Calu3 (cell line): Measurements from ENCODE around the gene ETFA. TPM values are rescaled to one million over a fixed set of nuclear protein-coding genes. Genes with fewer than 3 reads are reported as not detected.
A peak's percentile ranks its signal among the peaks of the same experiment; 100 is the strongest.

ENCODE experiments used
- BruUV-seq: library from RNA; stranded (reverse); fragments of 400-500 nt; replicated peaks from 2 replicates; lab custom pipeline; 2021; lab: Mats Ljungman, UMichigan
- CTCF ChIA-PET: fragments of 300-600 bp; sonication (Branson Sonifier 250); formaldehyde crosslinking; loops from one replicate; lab custom pipeline; 2022; ENCODE audit warnings: antibody characterized with exemption; lab: Charles Lee
- DNase-seq: peaks from one replicate; pipeline ENCODE4 v3.0.0; 2022
- H3K27ac Mint-ChIP-seq: one replicate; pipeline ENCODE4 v1.8.0; 2022; ENCODE audit warnings: mixed read lengths; ENCODE audit not compliant: unreplicated experiment
- H3K27me3 Mint-ChIP-seq: one replicate; pipeline ENCODE4 v1.8.0; 2022; ENCODE audit warnings: mixed read lengths; ENCODE audit not compliant: unreplicated experiment
- H3K36me3 Mint-ChIP-seq: one replicate; pipeline ENCODE4 v1.8.0; 2022; ENCODE audit warnings: mild to moderate bottlenecking, moderate library complexity, mixed read lengths; ENCODE audit not compliant: insufficient read depth, unreplicated experiment
- H3K4me1 Mint-ChIP-seq: one replicate; pipeline ENCODE4 v1.8.0; 2022; ENCODE audit warnings: mild to moderate bottlenecking, low read depth, mixed read lengths; ENCODE audit not compliant: unreplicated experiment
- H3K4me3 Mint-ChIP-seq: one replicate; pipeline ENCODE4 v1.8.0; 2022; ENCODE audit warnings: mild to moderate bottlenecking, low read depth, moderate library complexity, mixed read lengths; ENCODE audit not compliant: unreplicated experiment
- H3K9me3 Mint-ChIP-seq: one replicate; pipeline ENCODE4 v1.8.0; 2022; ENCODE audit warnings: low read depth, mixed read lengths; ENCODE audit not compliant: unreplicated experiment
- CTCF ChIP-seq: fragments of 200-600 bp; IDR thresholded peaks from one replicate; pipeline ENCODE4 v1.8.0; 2022; ENCODE audit warnings: antibody characterized with exemption; ENCODE audit not compliant: unreplicated experiment
- intact Hi-C: fragments of 100-400 bp; cut with micrococcal nuclease; formaldehyde crosslinking; loops from one replicate; pipeline ENCODE4 v1.10.0; 2022; ENCODE audit not compliant: unreplicated experiment
- total RNA-seq: library from RNA; stranded (reverse); gene quantifications from 2 replicates; pipeline ENCODE4 v1.2.3, GENCODE V29; 2022

Gene ETFA
- total RNA-seq, 1 experiment from 2014 or later: 230 TPM

DNA sequence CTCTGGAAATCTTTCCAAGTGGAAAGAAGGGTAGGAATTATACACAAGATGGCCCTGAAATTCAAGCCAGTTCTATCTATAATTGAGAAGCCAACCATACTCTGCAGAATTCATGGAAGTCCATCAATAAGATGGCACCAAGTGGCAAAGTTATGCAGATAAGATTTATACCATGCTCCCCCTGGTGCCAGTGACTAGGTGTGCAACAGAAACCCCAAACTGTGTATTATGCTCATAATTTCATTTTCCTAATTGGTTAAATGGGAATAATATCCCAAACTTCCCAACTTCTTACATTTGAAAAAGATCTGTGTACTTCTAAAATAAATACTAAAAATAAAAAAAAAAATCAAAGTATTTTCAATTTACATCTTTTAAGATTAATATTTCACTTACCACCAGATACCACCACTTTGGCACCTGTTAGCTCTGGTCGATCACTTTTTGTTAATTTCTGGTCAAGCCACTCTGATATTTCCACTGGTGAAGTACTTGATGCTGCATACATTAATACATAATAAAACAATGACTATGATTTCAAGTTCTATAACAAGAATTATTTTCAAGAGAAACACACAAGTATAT is 25.9 kb downstream of the ETFA start:
- peak; percentile 62 for TF ChIP-seq CTCF
- no peak overlapping the region for H3K4me3 Mint-ChIP-seq
- H3K9me3 Mint-ChIP-seq: no peaks in the 10 kb centered on the region
- peak; percentile 32 for DNase-seq
- intact Hi-C loops: loop anchor here (1.0 to 5.0 kb wide), 2 partner anchors 48 to 94 kb away; no protein-coding TSS in a partner anchor
- CTCF ChIA-PET: no interaction called here
- H3K27ac Mint-ChIP-seq: no peak overlapping the region
- BruUV-seq: no TSS peak
- H3K27me3 Mint-ChIP-seq: no peaks in the 10 kb centered on the region
- no peaks in the 10 kb centered on the region for H3K4me1 Mint-ChIP-seq
- H3K36me3 Mint-ChIP-seq: peaks cover 30% of the 10 kb centered on the region

DNA sequence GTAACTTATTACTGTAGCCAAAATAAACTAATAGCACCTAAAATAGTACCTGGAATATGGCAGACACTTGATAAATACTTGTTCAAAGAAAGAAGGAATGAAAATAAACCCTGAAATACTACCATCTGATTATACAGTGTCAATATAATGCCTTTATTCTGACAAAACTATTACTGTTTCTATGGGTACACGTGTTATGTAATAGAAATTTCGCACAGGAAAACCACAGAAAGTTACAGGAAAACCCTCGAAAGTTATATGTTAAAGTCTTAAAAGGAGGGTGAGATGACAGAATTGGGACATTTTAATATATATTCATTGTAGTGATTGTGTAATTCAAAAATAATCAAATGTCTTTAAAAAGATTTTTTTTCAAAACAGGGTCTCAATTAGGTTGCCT is 28.8 kb downstream of the ETFA start:
- no peak overlapping the region for H3K4me3 Mint-ChIP-seq
- TF ChIP-seq CTCF: no peak
- peaks cover 37% of the 10 kb centered on the region for H3K36me3 Mint-ChIP-seq
- intact Hi-C loops: no loop called here
- H3K4me1 Mint-ChIP-seq: no peaks in the 10 kb centered on the region
- CTCF ChIA-PET: no interaction called here
- H3K27ac Mint-ChIP-seq: no peak overlapping the region
- no TSS peak for BruUV-seq
- DNase-seq: no peak
- H3K9me3 Mint-ChIP-seq: no peaks in the 10 kb centered on the region
- no peaks in the 10 kb centered on the region for H3K27me3 Mint-ChIP-seq

DNA sequence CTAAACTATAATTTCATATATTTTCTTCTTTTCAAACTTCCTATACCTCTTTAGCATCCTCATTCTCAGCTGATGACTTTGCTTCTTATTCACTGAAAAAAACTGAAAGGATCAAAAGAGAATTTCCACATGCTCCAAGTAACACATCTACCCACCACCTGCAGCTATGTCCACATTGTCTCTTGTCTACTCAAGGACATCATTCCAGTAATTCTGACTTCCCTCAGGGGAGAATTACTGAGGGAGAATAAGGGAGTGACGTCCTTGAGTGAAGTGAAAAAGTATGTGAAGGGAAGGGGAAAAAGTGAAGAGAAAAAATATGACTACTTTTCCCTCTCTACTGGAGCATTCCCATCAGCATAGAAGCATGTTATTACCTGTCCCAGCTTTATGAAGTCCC is 32.6 kb downstream of the ETFA start:
- no peak for TF ChIP-seq CTCF
- Mint-ChIP-seq H3K4me3 (no peak overlapping the region), H3K4me1 (no peaks in the 10 kb centered on the region), H3K36me3 (peaks cover 26% of the 10 kb centered on the region), H3K9me3 (no peaks in the 10 kb centered on the region), H3K27me3 (no peaks in the 10 kb centered on the region), H3K27ac (no peak overlapping the region)
- no TSS peak for BruUV-seq
- CTCF ChIA-PET: no interaction called here
- DNase-seq: no peak
- intact Hi-C loops: no loop called here

GRCh38 chr15:76274821-76275220 is 36.4 kb downstream of the ETFA start:
- no peak for TF ChIP-seq CTCF
- Mint-ChIP-seq H3K27ac (no peak overlapping the region), H3K27me3 (no peaks in the 10 kb centered on the region), H3K36me3 (peaks cover 16% of the 10 kb centered on the region), H3K9me3 (peaks cover 2% of the 10 kb centered on the region), H3K4me3 (no peak overlapping the region), H3K4me1 (no peaks in the 10 kb centered on the region)
- DNase-seq: no peak
- intact Hi-C loops: no loop called here
- CTCF ChIA-PET: interaction anchor here (0.6 kb wide), 1 partner anchor 25 kb away, joined by 3 read pairs; no protein-coding TSS in a partner anchor
- BruUV-seq: no TSS peak
